ENCODE results near the gene MIXL1.
"Not testable (repeated sequence)": the region's sequence is repeated elsewhere in the genome, so short reads cannot be mapped to it uniquely, and the experiment has no call there.

Gene MIXL1

GRCh38 chr1:226253933-226254332, 30.5 kb downstream of the MIXL1 start:
- TF ChIP-seq, protein P1, sequence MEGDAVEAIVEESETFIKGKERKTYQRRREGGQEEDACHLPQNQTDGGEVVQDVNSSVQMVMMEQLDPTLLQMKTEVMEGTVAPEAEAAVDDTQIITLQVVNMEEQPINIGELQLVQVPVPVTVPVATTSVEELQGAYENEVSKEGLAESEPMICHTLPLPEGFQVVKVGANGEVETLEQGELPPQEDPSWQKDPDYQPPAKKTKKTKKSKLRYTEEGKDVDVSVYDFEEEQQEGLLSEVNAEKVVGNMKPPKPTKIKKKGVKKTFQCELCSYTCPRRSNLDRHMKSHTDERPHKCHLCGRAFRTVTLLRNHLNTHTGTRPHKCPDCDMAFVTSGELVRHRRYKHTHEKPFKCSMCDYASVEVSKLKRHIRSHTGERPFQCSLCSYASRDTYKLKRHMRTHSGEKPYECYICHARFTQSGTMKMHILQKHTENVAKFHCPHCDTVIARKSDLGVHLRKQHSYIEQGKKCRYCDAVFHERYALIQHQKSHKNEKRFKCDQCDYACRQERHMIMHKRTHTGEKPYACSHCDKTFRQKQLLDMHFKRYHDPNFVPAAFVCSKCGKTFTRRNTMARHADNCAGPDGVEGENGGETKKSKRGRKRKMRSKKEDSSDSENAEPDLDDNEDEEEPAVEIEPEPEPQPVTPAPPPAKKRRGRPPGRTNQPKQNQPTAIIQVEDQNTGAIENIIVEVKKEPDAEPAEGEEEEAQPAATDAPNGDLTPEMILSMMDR (IDR thresholded peaks at IDR 0.05; ENCODE audit: low read depth, low read length), result no peak
- no peak for DNase-seq (ENCODE audit: extremely low read depth, low read depth)

GRCh38 chr1:226255380-226255779, 31.9 kb downstream of the MIXL1 start:
- TF ChIP-seq, protein P1 (IDR thresholded peaks at IDR 0.05; ENCODE audit: low read depth, low read length), result no peak
- no peak for DNase-seq (ENCODE audit: extremely low read depth, low read depth)

- DNase-seq (ENCODE audit: extremely low read depth, low read depth), result no peak
- TF ChIP-seq, protein P1 (IDR thresholded peaks at IDR 0.05; ENCODE audit: low read depth, low read length), result no peak
Observed at GRCh38 chr1:226261818-226262217, 38.4 kb downstream of the MIXL1 start.

- TF ChIP-seq, protein P1 (IDR thresholded peaks at IDR 0.05; ENCODE audit: low read depth, low read length), result no peak
- no peak for DNase-seq (ENCODE audit: extremely low read depth, low read depth)
Observed at GRCh38 chr1:226268421-226269124, 45.1 kb downstream of the MIXL1 start.

DNA sequence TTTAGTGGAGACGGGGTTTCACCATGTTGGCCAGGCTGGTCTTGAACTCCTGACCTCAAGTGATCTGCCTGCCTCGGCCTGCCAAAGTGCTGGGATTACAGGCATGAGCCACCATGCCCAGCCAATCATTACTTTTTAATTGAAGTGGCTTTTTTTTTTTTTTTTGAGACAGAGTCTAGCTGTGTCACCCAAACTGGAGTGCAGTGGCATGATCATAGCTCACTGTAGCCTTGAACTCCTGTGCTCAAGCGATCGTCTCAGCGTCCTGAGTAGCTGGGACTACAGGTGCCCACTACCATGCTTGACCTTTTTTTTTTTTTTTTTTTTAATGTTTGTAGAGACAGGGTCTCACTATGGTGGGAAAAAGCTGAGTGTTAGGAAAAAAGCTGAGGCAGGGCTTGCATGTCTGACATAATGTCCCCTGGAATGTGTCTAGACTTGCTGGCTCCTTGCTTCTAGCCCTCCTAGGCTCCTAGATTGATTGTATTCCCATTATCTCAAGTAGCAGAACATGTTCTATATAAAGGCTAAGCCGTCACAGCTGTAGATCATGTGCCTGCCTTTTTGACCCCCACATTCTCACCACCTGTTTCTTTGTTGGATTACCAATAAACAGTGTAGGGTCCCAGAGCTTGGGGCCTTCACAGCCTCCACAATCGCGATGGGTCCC, 48.9 kb downstream of the MIXL1 start:
- not testable (repeated sequence) for DNase-seq (ENCODE audit: extremely low read depth, low read depth)

GRCh38 chr1:226274138-226274537, 50.7 kb downstream of the MIXL1 start:
- DNase-seq (ENCODE audit: extremely low read depth, low read depth), result no peak
- TF ChIP-seq, protein P1 (IDR thresholded peaks at IDR 0.05; ENCODE audit: low read depth, low read length), result no peak

- TF ChIP-seq, protein P1 (IDR thresholded peaks at IDR 0.05; ENCODE audit: low read depth, low read length), result no peak
- no peak for DNase-seq (ENCODE audit: extremely low read depth, low read depth)
Observed at GRCh38 chr1:226276077-226276682, 52.7 kb downstream of the MIXL1 start.

Measured in AG09319 (cell line).